Activated CD8-positive, alpha-beta memory T cell treated with anti-CD3 and anti-CD28 coated beads for 36 hours (primary cell): ENCODE measurements around the gene FAM124B. TPM values are rescaled to one million over a fixed set of nuclear protein-coding genes. Genes with fewer than 3 reads are reported as not detected.
"Not testable (repeated sequence)": the region's sequence is repeated elsewhere in the genome, so short reads cannot be mapped to it uniquely, and the experiment has no call there.

ENCODE experiments used
- CTCF ChIA-PET: fragments of 350-600 bp; sonication (Branson Sonifier 250); formaldehyde crosslinking; loops from one replicate; lab custom pipeline; 2021; ENCODE audit warnings: antibody characterized with exemption; lab: Charles Lee
- POLR2A ChIA-PET: fragments of 350-600 bp; sonication (Branson Sonifier 250); formaldehyde crosslinking; loops from one replicate; lab custom pipeline; 2021; ENCODE audit warnings: antibody characterized with exemption; lab: Charles Lee
- total RNA-seq, 2 experiments: library from RNA; stranded (reverse); gene quantifications; one replicate each; pipeline ENCODE4 v1.2.3, GENCODE V29; 2021

Gene FAM124B
- total RNA-seq, 2 experiments from 2014 or later, result 0.11 TPM; not detected in 1

GRCh38 chr2:224417361-224417729 is 15.4 kb upstream of the FAM124B start:
- CTCF ChIA-PET, result no interaction called here
- POLR2A ChIA-PET, result no interaction called here

GRCh38 chr2:224416656-224417360 is 14.9 kb upstream of the FAM124B start:
- POLR2A ChIA-PET, result no interaction called here

GRCh38 chr2:224413381-224413780 is 11.5 kb upstream of the FAM124B start:
- CTCF ChIA-PET, result no interaction called here
- POLR2A ChIA-PET, result no interaction called here

More at GRCh38 chr2:224416656-224417360, 14.9 kb upstream of the FAM124B start:
- CTCF ChIA-PET, result interaction anchor here (0.7 kb wide), 1 partner anchor 13 kb away, joined by 3 read pairs; no protein-coding TSS in a partner anchor

GRCh38 chr2:224412141-224413015 is 10.5 kb upstream of the FAM124B start:
- POLR2A ChIA-PET, result no interaction called here
- CTCF ChIA-PET, result no interaction called here

- POLR2A ChIA-PET, result no interaction called here
- CTCF ChIA-PET, result interaction anchor here (0.6 to 1.2 kb wide), 2 partner anchors 42 to 609 kb away, joined by 3 read pairs; no protein-coding TSS in a partner anchor
Observed at GRCh38 chr2:224410946-224411561, 9.1 kb upstream of the FAM124B start.

GRCh38 chr2:224408676-224409075 is 6.8 kb upstream of the FAM124B start:
- ChIA-PET POLR2A (no interaction called here), CTCF (interaction anchor here (0.7 kb wide), 1 partner anchor 253 kb away, joined by 3 read pairs; no protein-coding TSS in a partner anchor)

GRCh38 chr2:224407241-224407701 is 5.4 kb upstream of the FAM124B start:
- ChIA-PET POLR2A (no interaction called here), CTCF (no interaction called here)

- CTCF ChIA-PET, result no interaction called here
- POLR2A ChIA-PET, result no interaction called here
Observed at GRCh38 chr2:224405841-224406370, 4.0 kb upstream of the FAM124B start.

- POLR2A ChIA-PET, result no interaction called here
- CTCF ChIA-PET, result no interaction called here
Observed at GRCh38 chr2:224405412-224405811, 3.5 kb upstream of the FAM124B start.

GRCh38 chr2:224404796-224405195 is 2.9 kb upstream of the FAM124B start:
- CTCF ChIA-PET, result interaction anchor here (1.2 kb wide), 1 partner anchor 15 kb away, joined by 3 read pairs; no protein-coding TSS in a partner anchor
- POLR2A ChIA-PET, result no interaction called here

GRCh38 chr2:224403657-224404056 is 1.8 kb upstream of the FAM124B start:
- POLR2A ChIA-PET, result no interaction called here

GRCh38 chr2:224400886-224401632 is 848 bp downstream of the FAM124B start:
- CTCF ChIA-PET, result no interaction called here
- POLR2A ChIA-PET, result no interaction called here

More at GRCh38 chr2:224403657-224404056, 1.8 kb upstream of the FAM124B start:
- CTCF ChIA-PET, result interaction anchor here (0.6 to 1.2 kb wide), 2 partner anchors 13 to 16 kb away, joined by 3 read pairs; no protein-coding TSS in a partner anchor

- ChIA-PET POLR2A (no interaction called here), CTCF (interaction anchor here (1.2 kb wide), 1 partner anchor 68 kb away, joined by 3 read pairs; no protein-coding TSS in a partner anchor)
Observed at GRCh38 chr2:224400174-224400810, 1.6 kb downstream of the FAM124B start.

GRCh38 chr2:224398289-224398688 is 3.6 kb downstream of the FAM124B start:
- ChIA-PET CTCF (no interaction called here), POLR2A (no interaction called here)

GRCh38 chr2:224397100-224397499 is 4.8 kb downstream of the FAM124B start:
- POLR2A ChIA-PET, CTCF ChIA-PET: not testable (repeated sequence)

GRCh38 chr2:224395620-224396390 is 6.1 kb downstream of the FAM124B start:
- POLR2A ChIA-PET, result no interaction called here
- CTCF ChIA-PET, result no interaction called here

- ChIA-PET CTCF (no interaction called here), POLR2A (no interaction called here)
Observed at GRCh38 chr2:224393157-224393872, 8.6 kb downstream of the FAM124B start.
